Measurements from ENCODE around the gene BMPR1B.

DNA sequence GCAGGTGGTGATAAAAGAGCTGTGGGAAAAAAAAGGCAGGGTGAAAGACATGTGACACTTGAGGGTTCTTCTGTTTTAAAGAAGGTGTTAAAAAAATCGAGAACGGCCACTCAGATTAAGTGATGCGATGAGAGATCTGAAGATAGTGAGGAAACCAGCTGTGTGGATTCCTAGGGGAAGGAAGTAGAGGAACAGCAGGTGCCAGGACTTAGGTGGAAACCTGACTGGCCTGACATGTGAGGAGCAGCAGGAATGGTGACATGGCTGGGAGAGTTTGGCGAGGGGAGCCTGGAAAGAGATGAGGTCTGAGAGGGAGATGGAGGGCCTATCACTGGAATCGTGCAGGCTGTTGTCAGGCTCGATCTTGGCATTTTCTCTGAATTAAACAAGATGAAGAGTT is 55.5 kb downstream of the BMPR1B start:
- TF ChIP-seq, protein P1, sequence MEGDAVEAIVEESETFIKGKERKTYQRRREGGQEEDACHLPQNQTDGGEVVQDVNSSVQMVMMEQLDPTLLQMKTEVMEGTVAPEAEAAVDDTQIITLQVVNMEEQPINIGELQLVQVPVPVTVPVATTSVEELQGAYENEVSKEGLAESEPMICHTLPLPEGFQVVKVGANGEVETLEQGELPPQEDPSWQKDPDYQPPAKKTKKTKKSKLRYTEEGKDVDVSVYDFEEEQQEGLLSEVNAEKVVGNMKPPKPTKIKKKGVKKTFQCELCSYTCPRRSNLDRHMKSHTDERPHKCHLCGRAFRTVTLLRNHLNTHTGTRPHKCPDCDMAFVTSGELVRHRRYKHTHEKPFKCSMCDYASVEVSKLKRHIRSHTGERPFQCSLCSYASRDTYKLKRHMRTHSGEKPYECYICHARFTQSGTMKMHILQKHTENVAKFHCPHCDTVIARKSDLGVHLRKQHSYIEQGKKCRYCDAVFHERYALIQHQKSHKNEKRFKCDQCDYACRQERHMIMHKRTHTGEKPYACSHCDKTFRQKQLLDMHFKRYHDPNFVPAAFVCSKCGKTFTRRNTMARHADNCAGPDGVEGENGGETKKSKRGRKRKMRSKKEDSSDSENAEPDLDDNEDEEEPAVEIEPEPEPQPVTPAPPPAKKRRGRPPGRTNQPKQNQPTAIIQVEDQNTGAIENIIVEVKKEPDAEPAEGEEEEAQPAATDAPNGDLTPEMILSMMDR (conservative IDR thresholded peaks at IDR 0.05; ENCODE audit: low read depth, low read length): no peak
- TF ChIP-seq RCOR1 (IDR thresholded peaks at IDR 0.05; ENCODE audit: insufficient replicate concordance, low read length): no peak
- TF ChIP-seq POLR2A (IDR thresholded peaks at IDR 0.05; ENCODE audit: low read depth, low read length): no peak
- TF ChIP-seq, protein P2, sequence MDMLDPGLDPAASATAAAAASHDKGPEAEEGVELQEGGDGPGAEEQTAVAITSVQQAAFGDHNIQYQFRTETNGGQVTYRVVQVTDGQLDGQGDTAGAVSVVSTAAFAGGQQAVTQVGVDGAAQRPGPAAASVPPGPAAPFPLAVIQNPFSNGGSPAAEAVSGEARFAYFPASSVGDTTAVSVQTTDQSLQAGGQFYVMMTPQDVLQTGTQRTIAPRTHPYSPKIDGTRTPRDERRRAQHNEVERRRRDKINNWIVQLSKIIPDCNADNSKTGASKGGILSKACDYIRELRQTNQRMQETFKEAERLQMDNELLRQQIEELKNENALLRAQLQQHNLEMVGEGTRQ (IDR thresholded peaks at IDR 0.05; ENCODE audit: low read depth, low read length): no peak
- TF ChIP-seq MAFK (IDR thresholded peaks at IDR 0.05; ENCODE audit: low read depth, low read length): no peak
- TF ChIP-seq RAD21 (IDR thresholded peaks at IDR 0.05; ENCODE audit: low read length): no peak
- no peak for TF ChIP-seq RFX5 (IDR thresholded peaks at IDR 0.05; ENCODE audit: low read depth, low read length)
- TF ChIP-seq CHD1 (IDR thresholded peaks at IDR 0.05; ENCODE audit: low read depth, low read length): no peak
- no peak for TF ChIP-seq SMC3 (IDR thresholded peaks at IDR 0.05; ENCODE audit: low read depth, low read length)
- no peak for TF ChIP-seq MXI1 (IDR thresholded peaks at IDR 0.05; ENCODE audit: borderline replicate concordance, low read depth, low read length)
- no peak for TF ChIP-seq MAZ (IDR thresholded peaks at IDR 0.05; ENCODE audit: borderline replicate concordance, low read depth, low read length)
- no peak for TF ChIP-seq NFE2L2 (IDR thresholded peaks at IDR 0.05; ENCODE audit: low read depth, low read length)
- TF ChIP-seq, protein P3, sequence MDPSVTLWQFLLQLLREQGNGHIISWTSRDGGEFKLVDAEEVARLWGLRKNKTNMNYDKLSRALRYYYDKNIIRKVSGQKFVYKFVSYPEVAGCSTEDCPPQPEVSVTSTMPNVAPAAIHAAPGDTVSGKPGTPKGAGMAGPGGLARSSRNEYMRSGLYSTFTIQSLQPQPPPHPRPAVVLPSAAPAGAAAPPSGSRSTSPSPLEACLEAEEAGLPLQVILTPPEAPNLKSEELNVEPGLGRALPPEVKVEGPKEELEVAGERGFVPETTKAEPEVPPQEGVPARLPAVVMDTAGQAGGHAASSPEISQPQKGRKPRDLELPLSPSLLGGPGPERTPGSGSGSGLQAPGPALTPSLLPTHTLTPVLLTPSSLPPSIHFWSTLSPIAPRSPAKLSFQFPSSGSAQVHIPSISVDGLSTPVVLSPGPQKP (IDR thresholded peaks at IDR 0.05; ENCODE audit: borderline replicate concordance, low read depth, low read length): no peak

Data from IMR-90 (cell line).